Measurements from ENCODE around the gene MSANTD3.

The MSANTD3 gene

DNA sequence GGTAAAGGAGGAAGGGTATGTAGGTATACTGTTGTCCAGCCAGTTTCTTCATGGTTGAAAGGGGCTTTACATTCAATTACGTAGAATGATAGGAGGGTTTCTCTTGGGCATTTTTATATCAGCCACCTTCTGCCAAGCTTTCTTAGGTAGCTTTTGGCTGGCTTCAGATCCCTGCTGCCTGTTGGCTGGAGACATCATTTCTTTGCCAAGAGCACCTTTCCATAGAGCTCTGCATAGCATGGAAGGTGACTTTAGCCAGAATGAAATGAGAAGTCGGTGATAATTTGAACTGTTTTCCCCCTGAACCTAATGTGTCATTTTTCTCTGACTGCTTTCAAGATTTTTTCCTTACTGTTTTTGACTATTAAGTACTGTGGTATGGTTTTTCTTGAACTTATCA lies 72.9 kb downstream of the MSANTD3 start:
- no peak for DNase-seq
- no peak overlapping the region for H3K9ac ChIP-seq (ENCODE audit: low read length)
- peaks cover 8% of the 10 kb centered on the region for H3K4me1 ChIP-seq (ENCODE audit: low read length)
- no peaks in the 10 kb centered on the region for H3K9me3 ChIP-seq (replicated peaks; ENCODE audit: insufficient read depth, low read length)
- no peaks in the 10 kb centered on the region for H3F3A ChIP-seq (ENCODE audit: insufficient read depth, low read length)
- no peaks in the 10 kb centered on the region for H4K20me1 ChIP-seq (ENCODE audit: insufficient read depth, low read length)
- no peak overlapping the region for H3K4me3 ChIP-seq (ENCODE audit: low read length)
- peak overlapping the region; percentile 31; the same call in 1 of the 2 replicates for H3K4me2 ChIP-seq (ENCODE audit: low read depth, low read length)
- no peaks in the 10 kb centered on the region for H3K79me2 ChIP-seq (ENCODE audit: low read length)
- H2AFZ ChIP-seq (ENCODE audit: low read length): 0 out of 2 replicates have a peak overlapping the region, but pooled peaks have one; percentile 5
- H3K27me3 ChIP-seq (replicated peaks; ENCODE audit: insufficient read depth, low read length): no peaks in the 10 kb centered on the region
- H3K9me2 ChIP-seq (replicated peaks; ENCODE audit: insufficient read depth, low read length): no peaks in the 10 kb centered on the region
- H3K36me3 ChIP-seq (replicated peaks; ENCODE audit: insufficient read depth, low read length): 0 out of 2 replicates have a peak, but pooled peaks cover 4% of the 10 kb centered on the region
- no peak overlapping the region for H3K27ac ChIP-seq (ENCODE audit: low read length)
- TF ChIP-seq, protein P1, sequence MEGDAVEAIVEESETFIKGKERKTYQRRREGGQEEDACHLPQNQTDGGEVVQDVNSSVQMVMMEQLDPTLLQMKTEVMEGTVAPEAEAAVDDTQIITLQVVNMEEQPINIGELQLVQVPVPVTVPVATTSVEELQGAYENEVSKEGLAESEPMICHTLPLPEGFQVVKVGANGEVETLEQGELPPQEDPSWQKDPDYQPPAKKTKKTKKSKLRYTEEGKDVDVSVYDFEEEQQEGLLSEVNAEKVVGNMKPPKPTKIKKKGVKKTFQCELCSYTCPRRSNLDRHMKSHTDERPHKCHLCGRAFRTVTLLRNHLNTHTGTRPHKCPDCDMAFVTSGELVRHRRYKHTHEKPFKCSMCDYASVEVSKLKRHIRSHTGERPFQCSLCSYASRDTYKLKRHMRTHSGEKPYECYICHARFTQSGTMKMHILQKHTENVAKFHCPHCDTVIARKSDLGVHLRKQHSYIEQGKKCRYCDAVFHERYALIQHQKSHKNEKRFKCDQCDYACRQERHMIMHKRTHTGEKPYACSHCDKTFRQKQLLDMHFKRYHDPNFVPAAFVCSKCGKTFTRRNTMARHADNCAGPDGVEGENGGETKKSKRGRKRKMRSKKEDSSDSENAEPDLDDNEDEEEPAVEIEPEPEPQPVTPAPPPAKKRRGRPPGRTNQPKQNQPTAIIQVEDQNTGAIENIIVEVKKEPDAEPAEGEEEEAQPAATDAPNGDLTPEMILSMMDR (IDR thresholded peaks at IDR 0.05; ENCODE audit: low read length): no peak
- no peak for TF ChIP-seq EZH2phosphoT487 (IDR thresholded peaks at IDR 0.05; ENCODE audit: low read length)
- TF ChIP-seq EZH2 (optimal IDR thresholded peaks at IDR 0.05; ENCODE audit: low read depth, low read length): no peak

All from MM.1S (cell line).